ENCODE results near the gene PRIM1.

PRIM1 gene

DNA sequence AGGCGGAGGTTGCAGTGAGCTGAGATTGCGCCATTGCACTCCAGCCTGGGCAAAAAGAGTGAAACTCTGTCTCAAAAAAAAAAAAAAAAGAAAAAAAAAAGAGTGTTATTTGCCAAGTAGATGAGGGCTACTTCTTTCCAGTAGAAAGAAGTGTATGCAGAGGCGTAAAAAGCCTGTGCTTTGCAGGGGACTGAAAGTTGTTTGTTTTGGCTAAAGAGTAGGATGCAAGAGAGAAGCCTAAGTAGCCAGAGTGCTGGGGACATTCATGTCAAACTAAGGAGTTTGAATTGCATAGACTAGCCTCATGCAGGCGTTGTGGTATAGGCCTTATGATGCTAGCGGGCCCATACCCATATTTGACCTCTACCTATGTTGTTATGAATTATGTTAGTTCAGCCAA is 20.5 kb upstream of the PRIM1 start:
- TF ChIP-seq, protein P1, sequence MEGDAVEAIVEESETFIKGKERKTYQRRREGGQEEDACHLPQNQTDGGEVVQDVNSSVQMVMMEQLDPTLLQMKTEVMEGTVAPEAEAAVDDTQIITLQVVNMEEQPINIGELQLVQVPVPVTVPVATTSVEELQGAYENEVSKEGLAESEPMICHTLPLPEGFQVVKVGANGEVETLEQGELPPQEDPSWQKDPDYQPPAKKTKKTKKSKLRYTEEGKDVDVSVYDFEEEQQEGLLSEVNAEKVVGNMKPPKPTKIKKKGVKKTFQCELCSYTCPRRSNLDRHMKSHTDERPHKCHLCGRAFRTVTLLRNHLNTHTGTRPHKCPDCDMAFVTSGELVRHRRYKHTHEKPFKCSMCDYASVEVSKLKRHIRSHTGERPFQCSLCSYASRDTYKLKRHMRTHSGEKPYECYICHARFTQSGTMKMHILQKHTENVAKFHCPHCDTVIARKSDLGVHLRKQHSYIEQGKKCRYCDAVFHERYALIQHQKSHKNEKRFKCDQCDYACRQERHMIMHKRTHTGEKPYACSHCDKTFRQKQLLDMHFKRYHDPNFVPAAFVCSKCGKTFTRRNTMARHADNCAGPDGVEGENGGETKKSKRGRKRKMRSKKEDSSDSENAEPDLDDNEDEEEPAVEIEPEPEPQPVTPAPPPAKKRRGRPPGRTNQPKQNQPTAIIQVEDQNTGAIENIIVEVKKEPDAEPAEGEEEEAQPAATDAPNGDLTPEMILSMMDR (IDR thresholded peaks at IDR 0.05; ENCODE audit: low read depth, low read length, missing control alignments), result no peak
- DNase-seq (ENCODE audit: low read depth), result no peak
- H3K4me3 ChIP-seq (ENCODE audit: low read depth, low read length), result no peak overlapping the region

DNA sequence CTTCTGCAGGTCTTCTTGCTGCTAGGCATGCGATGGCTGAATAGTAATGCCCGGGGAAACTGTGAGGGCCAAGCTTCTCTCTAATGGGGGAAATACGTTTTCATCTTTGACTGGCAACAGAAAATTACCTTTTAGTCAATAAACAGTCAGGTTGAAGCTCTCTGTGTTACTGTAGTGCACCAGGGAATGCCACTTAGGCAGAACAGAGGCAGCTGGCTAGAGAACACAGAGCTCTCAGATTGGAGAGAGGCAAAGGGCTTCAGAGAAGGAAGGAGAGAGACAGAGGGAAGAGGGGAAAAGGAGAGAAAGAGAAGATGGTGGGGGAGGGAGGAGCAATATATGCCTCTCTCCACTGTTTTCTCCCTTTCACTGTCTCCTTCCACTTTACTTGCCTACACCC is 17.7 kb upstream of the PRIM1 start:
- TF ChIP-seq, protein P1 (IDR thresholded peaks at IDR 0.05; ENCODE audit: low read depth, low read length, missing control alignments), result no peak
- DNase-seq (ENCODE audit: low read depth), result no peak
- H3K4me3 ChIP-seq (ENCODE audit: low read depth, low read length), result no peak overlapping the region

DNA sequence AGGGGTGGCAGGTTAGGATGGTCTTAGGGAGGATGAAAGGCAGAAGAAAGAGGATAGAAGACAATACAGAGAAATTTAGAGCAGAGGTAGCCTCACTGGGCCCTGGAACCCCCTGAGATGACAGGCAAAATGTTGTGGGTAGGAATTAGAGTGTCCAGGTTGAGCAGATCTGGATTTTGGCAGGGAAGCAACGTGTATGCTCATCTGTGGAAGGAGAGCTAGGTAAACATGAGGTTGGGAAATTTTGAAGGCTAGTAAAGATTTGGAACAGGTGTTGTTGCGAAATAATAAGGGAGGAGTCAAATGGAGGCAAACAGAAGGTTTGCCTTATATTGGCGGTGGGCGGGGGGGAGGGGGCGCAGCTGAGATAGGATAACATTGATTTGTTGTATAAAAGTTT is 16.3 kb upstream of the PRIM1 start:
- no peak for DNase-seq (ENCODE audit: low read depth)
- no peak overlapping the region for H3K4me3 ChIP-seq (ENCODE audit: low read depth, low read length)
- TF ChIP-seq, protein P1 (IDR thresholded peaks at IDR 0.05; ENCODE audit: low read depth, low read length, missing control alignments), result no peak

DNA sequence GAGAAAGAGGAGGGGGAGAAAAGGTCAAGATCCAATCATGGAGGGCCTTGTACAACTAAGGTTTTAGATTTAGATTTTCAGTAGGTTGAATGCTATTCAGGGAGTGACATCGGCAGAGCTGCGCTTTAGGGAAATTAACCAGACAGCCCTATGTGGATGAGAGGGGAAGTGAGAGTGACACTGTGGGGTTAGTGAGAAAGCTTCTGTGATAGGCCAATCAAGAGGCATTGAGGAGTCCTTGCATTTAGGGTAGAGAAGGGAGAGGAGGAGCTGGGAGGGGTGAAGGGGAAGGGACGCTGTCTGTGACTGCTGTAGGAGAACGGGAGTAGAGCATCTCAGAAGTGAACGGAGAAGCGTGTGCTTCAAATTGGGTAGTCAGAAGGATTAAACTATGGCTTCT is 14.4 kb upstream of the PRIM1 start:
- peak; percentile 77 for DNase-seq (ENCODE audit: low read depth)
- TF ChIP-seq, protein P1 (IDR thresholded peaks at IDR 0.05; ENCODE audit: low read depth, low read length, missing control alignments), result no peak
- H3K4me3 ChIP-seq (ENCODE audit: low read depth, low read length), result no peak overlapping the region

DNA sequence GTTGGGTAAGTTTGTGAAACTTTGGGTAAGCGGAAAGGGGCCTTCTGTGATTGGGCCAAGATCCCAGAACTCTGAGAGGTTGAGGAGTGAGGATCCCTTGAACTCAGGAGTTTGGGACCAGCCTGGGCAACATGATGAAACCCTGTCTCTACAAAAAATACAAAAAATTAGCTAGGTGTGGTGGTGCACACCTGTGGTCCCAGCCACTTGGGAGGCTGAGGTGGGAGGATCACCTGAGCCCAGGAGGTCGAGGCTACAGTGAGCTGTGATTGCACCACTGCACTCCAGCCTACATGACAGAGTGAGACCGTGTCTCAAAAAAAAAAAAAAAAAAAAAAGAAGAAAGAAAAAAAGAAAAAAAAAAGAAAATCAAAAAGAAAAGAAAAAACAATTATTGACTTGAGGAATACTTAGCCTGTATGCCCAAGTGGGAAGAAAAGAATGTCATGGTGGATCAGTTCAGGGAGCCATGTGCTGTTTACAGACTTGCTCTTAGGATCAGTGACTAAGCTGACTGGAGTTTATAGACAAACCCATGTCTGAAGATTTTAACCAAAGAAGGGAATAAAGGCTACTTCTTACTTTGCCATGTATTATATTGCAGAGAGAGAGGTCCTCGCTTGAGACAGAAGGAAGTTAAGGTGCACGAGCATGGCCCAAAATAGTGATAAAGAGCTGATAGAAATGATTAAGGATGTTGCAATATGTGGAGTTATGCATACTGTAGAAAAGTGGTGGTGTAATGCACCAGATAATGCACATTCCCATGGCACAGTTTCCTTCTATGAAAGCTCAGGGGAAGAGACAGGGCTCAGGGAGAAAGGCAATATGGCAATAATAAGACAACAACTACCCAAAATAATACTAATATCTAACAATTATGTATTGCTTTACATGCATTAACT is 11.9 kb upstream of the PRIM1 start:
- H3K4me3 ChIP-seq (ENCODE audit: low read depth, low read length), result no peak overlapping the region
- DNase-seq (ENCODE audit: low read depth), result no peak
- TF ChIP-seq, protein P1 (IDR thresholded peaks at IDR 0.05; ENCODE audit: low read depth, low read length, missing control alignments), result no peak

DNA sequence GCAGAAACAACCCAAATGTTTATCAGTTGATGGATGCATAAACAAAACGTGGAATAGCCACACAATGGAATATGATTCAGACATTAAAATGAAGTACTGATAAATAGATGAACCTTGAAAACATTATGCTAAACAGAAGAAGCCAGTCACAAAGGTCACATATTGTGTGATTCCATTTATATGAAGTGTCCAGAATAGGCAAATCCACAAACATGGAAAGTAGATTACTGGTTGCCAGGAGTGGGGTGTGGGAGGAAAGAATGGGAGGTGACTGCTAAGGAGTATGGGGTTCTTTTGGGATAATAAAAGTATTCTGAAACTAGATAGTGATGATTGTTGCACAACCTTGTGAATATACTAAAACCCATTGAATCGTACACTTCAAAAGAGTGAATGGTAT is 9.7 kb upstream of the PRIM1 start:
- no peak for DNase-seq (ENCODE audit: low read depth)
- TF ChIP-seq, protein P1 (IDR thresholded peaks at IDR 0.05; ENCODE audit: low read depth, low read length, missing control alignments), result no peak
- no peak overlapping the region for H3K4me3 ChIP-seq (ENCODE audit: low read depth, low read length)

DNA sequence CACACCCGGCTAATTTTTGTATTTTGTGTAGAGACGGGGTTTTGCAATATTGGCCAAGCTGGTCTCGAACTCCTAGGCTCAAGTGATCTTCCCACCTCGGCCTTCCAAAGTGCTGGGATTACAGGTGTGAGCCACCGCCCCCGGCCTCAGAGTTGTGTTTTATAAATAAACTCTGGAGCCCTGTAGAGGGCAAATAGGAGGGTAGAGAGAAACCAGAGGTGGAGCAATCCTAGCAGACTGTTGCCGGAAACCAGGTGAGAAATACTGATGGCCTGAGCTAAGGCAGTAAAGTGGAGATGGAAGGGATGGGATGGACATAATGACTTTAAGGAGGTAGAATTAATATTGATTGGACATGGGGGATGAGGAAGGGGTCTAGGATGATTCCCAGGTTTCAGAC is 8.3 kb upstream of the PRIM1 start:
- TF ChIP-seq, protein P1 (IDR thresholded peaks at IDR 0.05; ENCODE audit: low read depth, low read length, missing control alignments), result no peak
- no peak for DNase-seq (ENCODE audit: low read depth)
- H3K4me3 ChIP-seq (ENCODE audit: low read depth, low read length), result no peak overlapping the region
